ENCODE measurements around the gene IRF3.

DNA sequence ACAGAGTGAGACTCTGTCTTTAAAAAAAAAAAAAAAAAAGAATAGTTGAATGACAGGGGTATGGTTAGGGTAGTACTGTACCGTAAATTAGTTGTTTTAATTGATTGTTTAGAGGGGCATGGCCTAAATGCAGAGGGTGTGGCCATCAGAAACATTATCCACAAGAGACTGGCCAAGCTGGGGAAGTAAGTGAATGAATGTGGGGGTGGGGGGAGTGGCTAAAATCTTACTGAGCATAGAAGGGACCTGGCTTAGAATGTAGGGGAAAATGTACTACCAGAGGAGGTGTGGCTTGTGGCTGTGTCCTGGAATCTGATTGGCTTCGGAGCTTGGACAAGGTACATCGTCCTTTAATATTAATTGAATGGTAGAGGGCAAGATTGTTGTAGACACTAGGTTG, 3.9 kb upstream of the IRF3 start:
- TF ChIP-seq, protein P1, sequence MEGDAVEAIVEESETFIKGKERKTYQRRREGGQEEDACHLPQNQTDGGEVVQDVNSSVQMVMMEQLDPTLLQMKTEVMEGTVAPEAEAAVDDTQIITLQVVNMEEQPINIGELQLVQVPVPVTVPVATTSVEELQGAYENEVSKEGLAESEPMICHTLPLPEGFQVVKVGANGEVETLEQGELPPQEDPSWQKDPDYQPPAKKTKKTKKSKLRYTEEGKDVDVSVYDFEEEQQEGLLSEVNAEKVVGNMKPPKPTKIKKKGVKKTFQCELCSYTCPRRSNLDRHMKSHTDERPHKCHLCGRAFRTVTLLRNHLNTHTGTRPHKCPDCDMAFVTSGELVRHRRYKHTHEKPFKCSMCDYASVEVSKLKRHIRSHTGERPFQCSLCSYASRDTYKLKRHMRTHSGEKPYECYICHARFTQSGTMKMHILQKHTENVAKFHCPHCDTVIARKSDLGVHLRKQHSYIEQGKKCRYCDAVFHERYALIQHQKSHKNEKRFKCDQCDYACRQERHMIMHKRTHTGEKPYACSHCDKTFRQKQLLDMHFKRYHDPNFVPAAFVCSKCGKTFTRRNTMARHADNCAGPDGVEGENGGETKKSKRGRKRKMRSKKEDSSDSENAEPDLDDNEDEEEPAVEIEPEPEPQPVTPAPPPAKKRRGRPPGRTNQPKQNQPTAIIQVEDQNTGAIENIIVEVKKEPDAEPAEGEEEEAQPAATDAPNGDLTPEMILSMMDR (conservative IDR thresholded peaks at IDR 0.05): no peak
- no peak for TF ChIP-seq EZH2 (IDR thresholded peaks at IDR 0.05; ENCODE audit: low read depth)
